NB4 (cell line): Measurements from ENCODE around the gene ASAH2.
"Not testable (repeated sequence)": the region's sequence is repeated elsewhere in the genome, so short reads cannot be mapped to it uniquely, and the experiment has no call there.

Source experiments
- DNase-seq: peaks from one replicate; pipeline ENCODE4 v3.0.0; 2010; ENCODE audit warnings: low read depth
- H3K4me3 ChIP-seq: one replicate; pipeline ENCODE4 v1.5.1; 2011; ENCODE audit warnings: mild to moderate bottlenecking, low read depth, low read length, moderate library complexity
- CTCF ChIP-seq: IDR thresholded peaks from one replicate; pipeline ENCODE4 v1.5.1; 2012; ENCODE audit warnings: low read depth, low read length
- MAX ChIP-seq: IDR thresholded peaks from 2 replicates; pipeline ENCODE4 v1.6.1; 2011; ENCODE audit warnings: low read depth, low read length
- MYC ChIP-seq: IDR thresholded peaks from 2 replicates; pipeline ENCODE4 v1.6.1; 2011; ENCODE audit warnings: low read depth, low read length
- POLR2A ChIP-seq: IDR thresholded peaks from 2 replicates; pipeline ENCODE4 v1.6.1; 2011; ENCODE audit warnings: mild to moderate bottlenecking; ENCODE audit not compliant: insufficient read length; ENCODE audit errors: extremely low read depth

Gene ASAH2

GRCh38 chr10:50242777-50243176, 8.5 kb downstream of the ASAH2 start:
- no peak for TF ChIP-seq POLR2A
- no peak for TF ChIP-seq MAX
- no peak for TF ChIP-seq MYC
- TF ChIP-seq CTCF, result no peak
- no peak overlapping the region for H3K4me3 ChIP-seq
- no peak for DNase-seq

GRCh38 chr10:50241478-50241877, 9.8 kb downstream of the ASAH2 start:
- not testable (repeated sequence) for DNase-seq, H3K4me3 ChIP-seq

- TF ChIP-seq MAX (no peak), POLR2A (no peak), MYC (no peak), CTCF (no peak)
- H3K4me3 ChIP-seq, result no peak overlapping the region
- no peak for DNase-seq
Observed at GRCh38 chr10:50234486-50234885, 16.8 kb downstream of the ASAH2 start.

- TF ChIP-seq MYC, result no peak
- no peak for TF ChIP-seq MAX
- H3K4me3 ChIP-seq, result no peak overlapping the region
- no peak for DNase-seq
Observed at GRCh38 chr10:50232261-50232639, 19.1 kb downstream of the ASAH2 start.

GRCh38 chr10:50231515-50232260, 19.6 kb downstream of the ASAH2 start:
- no peak for DNase-seq
- TF ChIP-seq MAX (no peak), POLR2A (no peak), CTCF (no peak), MYC (no peak)
- H3K4me3 ChIP-seq, result no peak overlapping the region

GRCh38 chr10:50229460-50229859, 21.9 kb downstream of the ASAH2 start:
- no peak overlapping the region for H3K4me3 ChIP-seq
- no peak for TF ChIP-seq MYC
- no peak for TF ChIP-seq CTCF
- TF ChIP-seq POLR2A, result no peak
- DNase-seq, result no peak

GRCh38 chr10:50228672-50229071, 22.6 kb downstream of the ASAH2 start:
- TF ChIP-seq MYC (no peak), MAX (no peak), POLR2A (no peak), CTCF (no peak)
- no peak overlapping the region for H3K4me3 ChIP-seq
- no peak for DNase-seq
